Measurements from ENCODE around the gene AP1G2.

The AP1G2 gene

DNA sequence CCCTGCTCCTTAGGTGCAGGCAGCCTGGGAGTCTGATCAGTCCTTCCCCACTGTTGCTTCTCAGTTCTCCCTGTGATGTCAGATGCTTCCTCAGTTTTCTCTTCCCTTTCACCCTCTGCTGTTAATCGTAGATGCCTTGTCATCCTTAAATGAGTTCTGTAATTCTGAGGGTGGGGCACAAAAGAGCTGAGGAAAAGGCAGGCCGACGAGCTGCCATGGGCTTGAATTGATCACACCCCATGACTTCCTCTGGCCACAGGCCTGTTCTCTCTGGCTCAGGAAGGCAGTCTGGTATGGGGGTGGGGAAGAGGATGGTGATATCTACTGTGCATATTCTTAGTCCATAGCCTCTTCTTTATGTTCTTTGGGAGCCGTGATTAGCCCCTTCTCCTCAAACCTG lies 5.2 kb upstream of the AP1G2 start:
- FAIRE-seq (no peak), DNase-seq (ENCODE audit: extremely low spot score, insufficient read length, low read depth) (no peak)

DNA sequence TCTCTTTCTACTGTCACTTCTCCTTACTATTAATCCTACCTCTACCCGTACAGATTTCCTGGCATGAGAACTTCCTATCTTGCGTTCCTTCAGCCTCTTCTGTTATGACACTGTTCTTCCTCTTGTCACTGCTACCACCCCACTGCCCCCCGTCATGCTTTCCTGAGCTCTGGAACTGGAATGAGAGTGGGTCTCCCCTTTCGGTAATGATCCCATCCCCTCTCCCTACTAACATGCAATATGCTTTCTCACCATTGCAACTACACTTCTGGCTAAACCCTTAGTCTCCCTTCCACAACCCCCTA lies 4.9 kb upstream of the AP1G2 start:
- no peak for FAIRE-seq

DNA sequence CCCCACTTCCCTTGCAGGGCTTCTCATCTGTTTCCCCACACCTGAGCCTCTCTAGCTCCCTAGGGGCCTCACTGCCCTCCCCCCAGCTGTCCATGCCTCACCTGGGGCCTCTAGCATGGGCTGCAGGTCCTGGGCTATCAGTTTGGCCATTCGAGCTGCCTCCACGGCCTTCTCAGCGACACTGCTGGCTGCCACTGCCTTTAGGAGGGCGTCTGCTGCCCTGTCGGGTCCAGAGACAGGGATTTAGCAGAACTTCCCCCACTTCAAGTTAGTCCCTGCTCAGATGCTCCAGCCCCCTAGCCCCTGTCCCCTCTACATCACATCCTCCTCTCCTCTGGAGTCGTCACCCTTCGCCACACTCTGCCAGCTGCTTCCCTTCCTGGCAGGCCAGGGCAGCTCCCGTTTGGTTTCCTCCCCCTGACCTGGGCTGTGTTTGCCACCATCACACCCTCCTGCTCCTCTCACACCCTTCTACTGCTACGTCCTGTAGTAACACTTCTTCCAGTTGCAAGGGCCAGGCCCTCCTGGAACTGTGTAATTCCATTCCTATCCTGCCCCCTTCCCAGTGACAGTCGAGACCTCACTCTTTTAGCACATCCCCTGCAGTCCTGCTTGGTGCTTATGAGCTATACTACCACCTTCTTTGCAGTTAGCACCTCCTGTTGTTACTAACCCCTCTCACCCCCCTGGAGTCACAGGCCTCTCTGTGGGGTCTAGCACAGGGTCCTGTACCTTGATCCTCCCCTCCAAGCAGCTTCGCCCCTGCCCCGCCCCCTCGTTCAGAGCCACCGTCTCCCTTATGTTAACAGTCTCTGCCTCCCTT lies 4.3 kb upstream of the AP1G2 start:
- FAIRE-seq: no peak
- no peak for DNase-seq (ENCODE audit: extremely low spot score, insufficient read length, low read depth)

More for the DNA sequence above, 4.9 kb upstream of the AP1G2 start:
- DNase-seq (ENCODE audit: extremely low spot score, insufficient read length, low read depth): no peak

- FAIRE-seq (no peak), DNase-seq (ENCODE audit: extremely low spot score, insufficient read length, low read depth) (no peak)
These were observed 3.4 kb upstream of the AP1G2 start for GRCh38 chr14:23570806-23571483.

DNA sequence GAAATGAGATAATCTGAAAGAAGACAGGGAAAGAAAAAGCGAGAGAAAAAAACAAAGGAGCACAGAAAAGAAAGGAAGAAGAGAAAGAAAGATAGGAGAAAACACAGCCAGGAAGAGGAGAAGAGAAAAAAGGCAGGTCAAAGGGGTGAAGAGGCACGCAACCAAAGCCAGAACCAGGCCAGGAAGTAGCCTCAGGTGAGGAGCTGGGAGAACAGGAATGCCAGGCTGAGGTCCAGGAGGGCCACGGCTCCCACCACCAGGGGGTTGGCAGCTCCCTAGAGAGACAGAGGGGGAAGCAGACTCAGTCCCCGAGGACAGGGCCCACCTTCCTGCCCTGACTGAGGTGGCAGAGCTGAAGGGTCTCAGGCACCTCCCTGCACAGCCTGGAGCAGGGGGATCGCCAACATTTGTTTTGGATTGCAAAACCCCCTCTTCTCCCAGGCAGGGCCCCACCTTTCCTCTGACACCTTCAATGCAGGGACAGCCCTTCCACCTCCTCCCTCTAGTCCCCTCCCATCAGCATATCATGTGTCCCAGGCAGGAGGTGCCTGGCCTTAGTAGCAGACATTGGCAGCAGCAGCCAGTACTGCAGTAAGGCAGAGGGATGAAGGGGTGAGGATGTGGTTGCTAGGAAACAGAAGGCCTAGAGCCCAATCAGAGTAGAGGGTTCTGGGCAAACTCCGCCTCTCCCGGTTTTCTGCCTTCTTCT lies 2.0 kb upstream of the AP1G2 start:
- FAIRE-seq (no peak), DNase-seq (ENCODE audit: extremely low spot score, insufficient read length, low read depth) (no peak)

GRCh38 chr14:23568600-23569331 lies 1.2 kb upstream of the AP1G2 start:
- DNase-seq (ENCODE audit: extremely low spot score, insufficient read length, low read depth) (no peak), FAIRE-seq (peak; percentile 47)

DNA sequence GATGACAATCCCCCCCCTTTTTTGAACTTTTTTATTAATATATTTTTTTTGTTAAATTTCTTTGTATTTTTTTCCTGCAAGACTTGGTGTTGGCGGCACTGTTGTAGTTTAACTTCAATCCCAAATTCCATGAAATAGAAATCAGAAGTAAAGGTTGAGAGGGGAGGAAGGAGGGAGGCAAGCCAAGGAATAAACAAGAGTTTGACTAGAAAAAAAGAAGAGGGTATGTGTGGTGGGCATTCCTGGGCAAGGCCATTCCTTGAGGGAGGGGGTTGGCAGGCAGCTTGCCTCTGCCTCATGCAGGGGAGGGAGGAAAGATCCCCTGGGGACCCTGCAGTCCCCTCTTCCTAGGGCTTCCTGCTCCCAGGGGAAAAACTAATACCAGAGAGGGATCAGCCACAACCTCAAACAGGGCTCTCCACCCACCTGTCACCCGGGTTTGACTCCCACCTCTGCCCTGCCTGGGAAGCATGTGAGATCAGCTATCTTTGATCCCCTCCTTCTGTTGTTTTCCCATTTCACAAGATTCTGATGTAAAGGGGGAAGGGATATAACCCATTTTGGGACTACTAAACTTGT lies 519 bp upstream of the AP1G2 start:
- FAIRE-seq (no peak), DNase-seq (ENCODE audit: extremely low spot score, insufficient read length, low read depth) (no peak)

- no peak for DNase-seq (ENCODE audit: extremely low spot score, insufficient read length, low read depth)
- peak; percentile 21 for FAIRE-seq
These were observed 809 bp downstream of the AP1G2 start for GRCh38 chr14:23566778-23567185.

- DNase-seq (ENCODE audit: extremely low spot score, insufficient read length, low read depth) (no peak), FAIRE-seq (no peak)
These were observed 1.3 kb downstream of the AP1G2 start for GRCh38 chr14:23566112-23566777.

GRCh38 chr14:23565626-23566025 lies 2.0 kb downstream of the AP1G2 start:
- no peak for FAIRE-seq
- no peak for DNase-seq (ENCODE audit: extremely low spot score, insufficient read length, low read depth)

GRCh38 chr14:23564876-23565275 lies 2.7 kb downstream of the AP1G2 start:
- DNase-seq (ENCODE audit: extremely low spot score, insufficient read length, low read depth) (no peak), FAIRE-seq (no peak)

DNA sequence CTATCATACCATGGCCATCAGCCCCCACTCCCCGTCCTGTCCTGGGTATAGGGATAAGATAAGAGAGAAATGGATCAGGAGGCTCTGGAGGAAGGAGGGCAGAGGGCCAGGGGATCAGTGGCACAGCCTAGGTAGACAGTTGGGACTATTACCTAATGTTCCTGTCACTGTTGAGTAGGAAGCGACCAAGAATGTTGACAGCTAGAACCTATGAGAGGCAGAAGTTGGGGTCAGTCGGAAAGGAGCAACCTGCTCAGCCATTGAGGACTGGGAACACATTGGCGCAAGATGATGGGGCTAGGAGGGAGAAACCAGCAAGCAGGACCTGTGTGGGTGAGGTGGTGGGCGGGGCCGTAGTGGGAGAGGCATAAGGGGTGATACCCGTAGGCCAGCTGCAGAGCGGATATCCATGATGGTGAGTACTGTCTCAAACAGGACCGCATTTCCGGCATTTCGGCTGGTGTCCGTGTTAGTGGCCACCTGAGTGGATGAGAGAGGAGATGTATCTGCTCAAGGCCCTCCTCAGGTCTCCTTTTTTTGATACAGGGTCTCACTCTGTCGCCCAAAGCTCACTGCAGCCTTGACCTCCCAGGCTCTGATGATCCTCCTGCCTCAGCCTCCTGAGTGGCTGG lies 3.3 kb downstream of the AP1G2 start:
- DNase-seq (ENCODE audit: extremely low spot score, insufficient read length, low read depth) (no peak), FAIRE-seq (no peak)

DNA sequence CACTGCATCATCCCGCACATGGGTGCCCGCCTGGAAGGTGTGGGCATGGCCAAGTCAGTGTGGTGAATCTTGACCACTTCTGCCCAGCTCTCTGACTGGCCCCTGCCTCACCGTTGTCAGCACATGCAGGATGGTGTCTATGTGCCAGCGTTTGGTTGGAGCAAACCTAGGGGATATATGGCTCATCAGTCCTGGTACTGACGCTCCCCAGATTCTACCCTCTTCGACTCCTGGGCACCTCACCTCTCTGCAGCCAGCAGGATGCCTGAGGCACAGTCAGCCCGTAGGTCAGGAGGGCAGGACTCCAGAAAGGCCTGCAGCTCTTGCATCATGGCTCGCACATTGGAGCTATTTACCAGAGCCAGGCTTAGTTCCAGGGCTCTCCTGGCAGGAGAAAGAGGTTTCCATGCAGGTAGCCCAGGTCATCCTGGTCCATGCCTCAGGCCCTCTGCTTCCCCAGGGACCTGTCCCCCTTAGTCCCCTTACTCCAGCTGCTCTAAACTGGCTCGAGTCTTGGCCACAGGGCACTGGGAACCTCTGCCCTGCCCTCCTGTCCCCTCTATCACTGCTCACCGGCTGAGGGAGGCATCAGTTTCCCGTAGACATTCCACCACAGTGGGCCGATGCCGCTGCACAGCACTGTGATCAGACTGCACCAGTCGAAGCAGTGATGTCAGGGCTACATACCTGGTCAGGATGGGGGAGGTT lies 4.0 kb downstream of the AP1G2 start:
- DNase-seq (ENCODE audit: extremely low spot score, insufficient read length, low read depth) (no peak), FAIRE-seq (no peak)

DNA sequence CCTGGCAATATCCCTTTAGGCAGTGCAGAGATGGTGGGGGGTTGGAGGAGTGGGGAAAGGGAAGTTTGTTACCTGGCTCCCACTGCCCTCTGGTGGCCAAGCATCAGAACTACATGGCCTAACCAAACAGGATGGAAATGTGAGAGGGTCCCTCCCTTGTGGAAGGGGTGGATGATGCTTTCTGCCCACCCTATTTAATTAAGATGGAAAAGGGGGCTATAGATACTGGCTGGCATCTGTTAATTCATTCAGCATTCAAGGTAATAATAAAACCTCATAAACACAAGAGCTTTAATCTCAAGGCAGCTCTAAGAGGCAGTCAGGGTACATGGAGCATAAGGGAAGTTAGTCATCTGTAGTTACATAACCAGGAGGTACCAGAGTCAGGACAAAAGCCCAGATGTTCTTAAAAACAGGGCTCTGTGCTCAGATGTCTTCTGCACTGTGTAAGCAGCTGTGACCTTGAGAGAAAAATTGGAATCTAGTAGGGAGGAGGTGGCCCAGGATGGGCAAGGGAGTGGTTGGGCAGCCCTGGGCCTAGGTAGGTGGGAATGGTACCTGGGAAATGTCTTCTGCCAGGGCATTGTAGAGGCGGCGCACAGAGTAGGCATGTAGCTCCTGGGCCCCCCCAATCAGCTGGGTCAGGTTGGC lies 4.6 kb downstream of the AP1G2 start:
- FAIRE-seq: peak; percentile 68

DNA sequence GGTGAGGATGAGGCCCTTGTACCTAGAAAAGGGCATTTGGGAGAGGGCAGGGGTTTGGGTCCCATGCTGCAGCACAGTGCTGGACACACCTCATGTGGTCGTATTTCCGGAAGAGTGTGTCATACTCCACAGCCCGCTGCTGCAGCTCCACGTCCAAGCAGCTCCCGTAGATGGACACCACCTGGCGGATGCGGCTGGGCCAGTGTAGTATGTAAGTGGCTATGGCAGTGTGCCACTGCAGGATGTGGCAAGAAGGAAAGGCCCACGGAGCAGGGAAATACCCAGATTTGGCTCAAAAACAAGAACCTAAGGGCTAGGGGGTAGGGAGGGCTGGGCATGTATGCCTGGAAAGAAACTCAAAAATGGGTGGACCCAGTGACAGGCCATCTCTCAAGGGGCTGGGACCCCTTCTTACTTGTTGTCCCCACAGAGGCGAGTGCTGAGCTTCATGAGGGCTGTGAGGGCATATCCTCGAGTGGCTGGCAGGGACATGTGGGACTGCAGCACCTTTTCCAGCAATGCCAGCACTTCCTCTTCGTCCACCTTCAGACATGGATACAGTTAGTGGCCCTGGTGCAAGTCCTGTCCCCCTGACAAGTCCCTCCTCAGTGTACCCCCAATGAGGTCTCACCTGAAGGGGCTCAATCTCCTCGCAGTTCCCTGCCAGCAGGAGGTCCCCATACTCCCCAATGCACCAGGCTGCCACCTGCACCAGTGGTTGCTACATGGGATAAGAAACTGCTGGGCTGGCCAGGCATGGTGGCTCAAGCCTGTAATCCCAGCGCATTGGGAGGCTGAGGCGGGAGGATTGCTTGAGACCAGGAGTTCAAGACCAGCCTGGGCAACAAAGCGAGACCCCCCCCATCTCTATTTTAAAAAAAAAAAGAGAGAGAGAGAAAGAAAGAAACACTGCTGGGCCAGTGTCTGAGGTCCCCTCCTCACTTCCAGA lies 5.4 kb downstream of the AP1G2 start:
- FAIRE-seq (no peak), DNase-seq (ENCODE audit: extremely low spot score, insufficient read length, low read depth) (no peak)

More for the DNA sequence above, 4.6 kb downstream of the AP1G2 start:
- no peak for DNase-seq (ENCODE audit: extremely low spot score, insufficient read length, low read depth)

DNA sequence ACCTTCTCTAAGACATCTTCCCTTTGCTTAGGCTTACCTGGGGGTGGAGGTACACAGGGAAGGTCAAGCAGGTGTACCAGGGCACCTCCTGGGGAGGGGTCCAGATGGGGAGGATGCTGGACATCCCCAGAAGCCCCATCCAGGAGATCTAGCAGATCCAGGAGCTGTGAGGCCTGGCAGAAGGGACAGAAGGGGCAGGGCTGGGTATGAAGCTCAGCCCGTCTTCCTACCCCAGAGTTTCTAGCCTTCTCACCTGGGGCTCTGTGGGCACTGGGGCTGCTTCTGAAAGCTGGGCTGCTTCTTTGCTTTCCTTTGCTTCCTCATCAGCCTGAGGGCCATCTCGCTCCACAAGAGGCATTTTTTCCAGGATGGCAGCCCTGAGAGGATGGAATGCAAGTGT lies 6.3 kb downstream of the AP1G2 start:
- FAIRE-seq (no peak), DNase-seq (ENCODE audit: extremely low spot score, insufficient read length, low read depth) (no peak)

GRCh38 chr14:23559926-23560520 lies 7.6 kb downstream of the AP1G2 start:
- FAIRE-seq: no peak
- no peak for DNase-seq (ENCODE audit: extremely low spot score, insufficient read length, low read depth)
